K562 treated with DMSO at 1 percent for 48 hours (cell line): Measurements from ENCODE around the gene OR5C1. TPM values are rescaled to one million over a fixed set of nuclear protein-coding genes. Genes with fewer than 3 reads are reported as not detected.

Experiments
- total RNA-seq: library from RNA; unstranded; fragments of 300-600 nt; gene quantifications from 2 replicates; pipeline ENCODE4 v1.2.3, GENCODE V29; 2022; ENCODE audit warnings: low replicate concordance; ENCODE audit errors: extremely low read depth

The OR5C1 gene
- total RNA-seq = not detected in 2 replicates

DNA sequence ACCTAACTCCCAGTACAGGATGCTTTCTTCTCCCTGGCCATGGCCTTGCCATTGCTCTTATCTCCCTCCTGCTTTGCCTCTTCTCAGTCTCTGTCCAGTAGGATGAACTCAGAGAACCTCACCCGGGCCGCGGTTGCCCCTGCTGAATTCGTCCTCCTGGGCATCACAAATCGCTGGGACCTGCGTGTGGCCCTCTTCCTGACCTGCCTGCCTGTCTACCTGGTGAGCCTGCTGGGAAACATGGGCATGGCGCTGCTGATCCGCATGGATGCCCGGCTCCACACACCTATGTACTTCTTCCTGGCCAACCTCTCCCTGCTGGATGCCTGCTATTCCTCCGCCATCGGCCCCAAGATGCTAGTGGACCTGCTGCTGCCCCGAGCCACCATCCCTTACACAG is at the start of gene OR5C1:
Gene OR5C1, plus strand, starts transcription at position 103 of the 400 bp plus-strand sequence. Its CDS starts 0 bp downstream, at position 103.

GRCh38 chr9:122742003-122742402 is 46.7 kb upstream of the OR5C1 start, which contains the start of gene OR1L6:
TSS of gene OR1L6 (plus strand) at chr9:122742303. CDS start at chr9:122749848, 7,545 bp downstream.

GRCh38 chr9:122800066-122801060 is 11.6 kb downstream of the OR5C1 start, which contains the start of gene OR1K1:
TSS of gene OR1K1 (plus strand) at chr9:122800123. CDS start at chr9:122800123, 0 bp downstream.

Other genes with a start within 250 kb of the OR5C1 start
- gene OR1N2, start 235.8 kb upstream of the OR5C1 start, total RNA-seq = not detected in 2 replicates
- gene OR1L8, start 205.5 kb upstream of the OR5C1 start, total RNA-seq = not detected in 2 replicates
- gene OR1Q1, start 174.2 kb upstream of the OR5C1 start, total RNA-seq = not detected in 2 replicates
- not detected in 2 replicates for gene OR1B1, start 131.3 kb upstream of the OR5C1 start, total RNA-seq
- gene OR1L1, start 127.2 kb upstream of the OR5C1 start, total RNA-seq = not detected in 2 replicates
- gene OR1L3, start 113.8 kb upstream of the OR5C1 start, total RNA-seq = not detected in 2 replicates
- not detected in 2 replicates for gene OR1L4, start 64.9 kb upstream of the OR5C1 start, total RNA-seq
- not detected in 2 replicates for gene OR1L6, start 46.6 kb upstream of the OR5C1 start, total RNA-seq
- not detected in 2 replicates for gene OR1K1, start 11.2 kb downstream of the OR5C1 start, total RNA-seq
- not detected in 2 replicates for gene PDCL, start 39.7 kb downstream of the OR5C1 start, total RNA-seq
- not detected in 2 replicates for gene RC3H2, start 116.4 kb downstream of the OR5C1 start, total RNA-seq
- gene ZBTB6, start 124.4 kb downstream of the OR5C1 start, total RNA-seq = not detected in 2 replicates
- gene ZBTB26, start 142.6 kb downstream of the OR5C1 start, total RNA-seq = not detected in 2 replicates
- not detected in 2 replicates for gene RABGAP1, start 152.1 kb downstream of the OR5C1 start, total RNA-seq
- gene GPR21, start 244.7 kb downstream of the OR5C1 start, total RNA-seq = not detected in 2 replicates